NCI-H460 (cell line): ENCODE data around the gene XRRA1. TPM values are rescaled to one million over a fixed set of nuclear protein-coding genes. Genes with fewer than 3 reads are reported as not detected.
A peak's percentile ranks its signal among the peaks of the same experiment; 100 is the strongest.
"Not testable (repeated sequence)": the region's sequence is repeated elsewhere in the genome, so short reads cannot be mapped to it uniquely, and the experiment has no call there.

Experiments
- DNase-seq: peaks from one replicate; pipeline ENCODE4 v3.0.0-alpha.2; 2016; ENCODE audit warnings: low read depth; ENCODE audit errors: extremely low read depth
- polyA plus RNA-seq: library from polyadenylated mRNA; depleted of rRNA; stranded (reverse); fragments of >200 nt; gene quantifications from 2 replicates; pipeline ENCODE4 v1.2.3, GENCODE V29; 2014; cell fraction: nucleus; rRNA removed
- total RNA-seq: library from RNA; depleted of rRNA; stranded (reverse); fragments of >200 nt; shearing (Covaris generic); gene quantifications from 2 replicates; pipeline ENCODE4 v1.2.3, GENCODE V29; 2014; rRNA removed

XRRA1 gene
- total RNA-seq: 22.3 and 25.1 TPM in 2 replicates
- polyA plus RNA-seq: 12.9 and 31.3 TPM in 2 replicates

GRCh38 chr11:74948898-74949752, at the start of gene XRRA1, which contains the start of gene SPCS2:
XRRA1 (minus strand) TSS chr11:74949091; CDS start chr11:74940878, 8,213 bp downstream.
SPCS2 (plus strand) TSS chr11:74949266; CDS start chr11:74949286, 20 bp downstream.
- DNase-seq: peak; percentile 95

DNA sequence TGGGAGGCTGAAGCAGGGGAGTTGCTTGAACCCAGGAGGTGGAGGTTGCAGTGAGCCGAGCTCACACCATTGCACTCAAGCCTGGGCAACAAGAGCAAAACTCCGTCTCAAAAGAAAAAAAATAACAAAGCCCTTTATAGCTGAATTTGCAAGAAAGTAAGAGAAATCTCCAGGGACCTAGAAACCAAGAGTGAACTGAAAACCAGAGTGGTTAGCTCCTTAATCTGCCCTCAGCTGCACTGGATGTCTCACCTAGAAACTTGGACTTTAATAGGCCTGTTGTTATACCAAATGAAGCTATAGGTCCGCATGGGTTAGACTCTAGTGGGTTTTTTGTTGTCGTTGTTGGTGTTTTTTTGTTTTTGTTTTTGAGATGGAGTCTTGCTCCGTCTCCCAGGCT, 44.0 kb upstream of the XRRA1 start:
- no peak for DNase-seq

GRCh38 chr11:74990941-74991340, 42.0 kb upstream of the XRRA1 start:
- no peak for DNase-seq

DNA sequence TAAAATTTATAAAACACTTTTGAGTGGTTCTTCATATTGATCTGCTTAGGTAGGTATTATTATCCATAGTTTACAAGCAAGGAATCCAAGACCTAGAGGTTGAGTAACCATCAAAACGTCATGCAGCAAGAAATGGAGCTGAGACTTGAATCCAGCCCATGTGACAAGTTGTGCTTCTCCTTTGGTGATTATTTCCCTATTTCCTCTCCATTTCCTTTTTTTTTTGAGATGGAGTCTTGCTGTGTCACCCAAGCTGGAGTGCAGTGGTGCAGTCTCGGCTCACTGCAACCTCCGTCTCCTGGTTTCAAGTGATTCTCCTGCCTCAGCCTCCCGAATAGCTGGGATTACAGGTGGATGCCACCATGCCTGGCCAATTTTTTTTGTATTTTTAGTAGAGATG, 41.3 kb upstream of the XRRA1 start:
- DNase-seq: not testable (repeated sequence)

GRCh38 chr11:74989260-74989638, 40.4 kb upstream of the XRRA1 start:
- no peak for DNase-seq

- peak; percentile 58 for DNase-seq
Measured at GRCh38 chr11:74988541-74989259, 39.8 kb upstream of the XRRA1 start, which contains the start of gene NEU3. NEU3 (plus strand) TSS chr11:74988933; CDS start chr11:74989061, 128 bp downstream.

GRCh38 chr11:74984730-74985129, 35.8 kb upstream of the XRRA1 start:
- no peak for DNase-seq

- DNase-seq: no peak
Measured at GRCh38 chr11:74984070-74984469, 35.2 kb upstream of the XRRA1 start.

DNA sequence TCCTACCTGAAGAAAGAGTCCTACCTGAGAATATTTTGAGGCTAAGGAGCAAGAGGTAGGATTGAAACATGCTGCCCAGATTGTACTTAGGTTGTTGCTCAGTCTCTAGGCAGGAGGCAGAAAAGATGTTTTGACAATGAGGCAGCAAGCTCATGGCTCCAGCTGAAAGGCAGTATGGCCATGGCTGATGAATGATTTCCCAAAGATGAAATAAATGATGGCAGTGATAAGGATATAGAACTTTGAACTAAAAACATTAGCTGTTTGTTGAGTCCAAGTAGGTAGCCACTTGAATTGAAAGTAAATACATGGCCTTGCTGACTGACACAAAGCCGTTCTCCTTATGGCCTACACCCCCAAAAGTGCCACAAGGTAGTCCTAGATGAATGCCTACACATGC, 33.0 kb upstream of the XRRA1 start:
- DNase-seq: no peak

DNA sequence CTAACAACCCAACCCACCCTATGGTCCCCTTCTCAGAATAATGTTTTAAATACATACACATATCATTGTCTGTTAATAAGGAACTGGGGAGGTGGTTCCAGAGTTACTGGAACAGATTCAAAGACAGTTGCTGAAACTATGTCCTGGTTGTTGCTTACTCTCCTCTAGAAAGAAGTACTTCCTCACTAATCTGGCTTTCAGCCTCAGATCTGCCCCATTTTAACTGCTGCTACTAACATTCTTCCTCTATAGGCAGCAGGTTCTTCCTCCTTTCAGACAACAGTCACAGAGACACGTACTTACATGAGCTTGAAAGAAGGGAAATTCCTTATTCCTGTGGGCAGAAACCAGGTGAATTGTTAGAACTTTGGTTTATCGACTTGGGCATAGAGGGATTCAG, 31.7 kb upstream of the XRRA1 start:
- no peak for DNase-seq

- no peak for DNase-seq
Measured at GRCh38 chr11:74978041-74978440, 29.1 kb upstream of the XRRA1 start.

DNA sequence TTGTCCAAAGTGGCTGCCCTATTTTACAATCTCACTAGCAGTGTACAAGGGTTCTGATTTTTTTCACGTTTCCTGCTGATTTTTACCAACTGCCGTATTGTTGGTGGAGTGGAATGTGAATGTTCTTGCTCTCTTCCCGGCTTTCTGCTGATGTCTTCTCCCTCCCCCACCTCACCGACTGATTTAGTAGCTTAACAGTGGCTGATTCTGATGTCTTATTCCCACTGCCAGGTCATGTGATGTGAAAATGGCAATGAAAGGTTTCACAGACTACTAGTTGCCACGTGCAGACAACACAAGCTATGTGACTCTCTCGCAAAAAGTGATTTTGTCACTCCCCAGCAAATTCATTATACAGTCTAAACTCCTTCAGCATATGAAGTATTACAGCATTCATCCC, 22.5 kb upstream of the XRRA1 start:
- DNase-seq: no peak

DNA sequence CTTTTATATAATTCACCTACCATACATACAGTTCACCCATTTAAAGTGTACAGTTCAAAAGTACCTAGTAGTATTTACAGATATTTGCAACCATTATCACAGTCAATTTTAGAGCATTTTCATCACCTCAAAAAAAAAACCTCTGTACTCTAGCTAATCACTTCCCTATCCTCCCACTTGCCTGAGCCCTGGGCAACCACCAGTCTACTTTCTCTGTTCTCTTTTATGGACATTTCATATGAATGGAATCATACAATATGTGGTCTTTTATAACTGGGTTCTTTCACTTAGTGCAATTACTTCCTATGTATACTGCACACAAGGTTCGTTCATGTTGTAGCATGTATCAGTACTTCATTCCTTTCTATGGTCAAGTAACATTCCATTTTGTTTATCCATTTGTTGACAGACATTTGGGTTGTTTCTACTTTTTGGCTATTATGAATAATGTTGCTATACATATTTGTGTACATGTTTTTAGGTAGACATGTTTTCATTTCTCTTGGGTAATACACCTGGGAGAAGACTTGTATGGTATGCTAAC, 22.0 kb upstream of the XRRA1 start:
- no peak for DNase-seq

DNA sequence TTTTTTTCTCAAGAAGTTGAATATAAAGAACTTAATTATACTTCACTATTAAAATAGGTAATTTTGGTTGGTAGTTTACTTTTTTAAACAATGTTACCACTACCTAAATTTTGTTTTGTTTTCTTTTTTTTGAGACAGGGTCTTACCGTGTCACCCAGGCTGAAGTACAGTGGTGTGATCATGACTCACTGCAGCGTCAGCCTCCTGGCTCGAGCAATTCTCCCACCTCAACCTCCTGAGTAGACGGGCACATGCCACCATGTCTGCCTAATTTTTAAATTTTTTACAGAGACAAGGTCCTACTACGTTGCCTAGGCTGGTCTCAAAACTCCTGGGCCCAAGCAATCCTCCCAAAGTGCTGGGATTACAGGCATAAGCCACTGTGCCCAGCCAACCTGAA, 17.8 kb upstream of the XRRA1 start:
- DNase-seq: no peak

DNA sequence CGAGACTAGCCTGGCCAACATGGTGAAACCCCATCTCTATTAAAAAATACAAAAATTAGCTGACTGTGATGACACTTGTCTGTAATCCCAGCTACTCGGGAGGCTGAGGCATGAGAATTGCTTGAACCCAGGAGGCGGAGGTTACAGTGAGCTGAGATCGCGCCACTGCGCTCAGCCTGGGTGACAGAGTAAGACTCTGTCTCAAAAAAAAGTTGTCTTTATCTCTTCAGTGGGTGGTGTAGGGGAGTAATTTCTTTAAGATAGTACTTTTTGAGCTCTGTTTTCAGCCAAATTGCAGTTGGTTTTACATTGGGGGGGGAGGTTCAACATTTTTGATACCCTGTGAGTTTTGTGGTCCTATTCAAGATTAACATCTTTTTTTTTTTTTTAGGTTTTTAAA, 11.2 kb upstream of the XRRA1 start:
- DNase-seq: not testable (repeated sequence)

- no peak for DNase-seq
Measured at GRCh38 chr11:74957937-74958629, 9.2 kb upstream of the XRRA1 start.

DNA sequence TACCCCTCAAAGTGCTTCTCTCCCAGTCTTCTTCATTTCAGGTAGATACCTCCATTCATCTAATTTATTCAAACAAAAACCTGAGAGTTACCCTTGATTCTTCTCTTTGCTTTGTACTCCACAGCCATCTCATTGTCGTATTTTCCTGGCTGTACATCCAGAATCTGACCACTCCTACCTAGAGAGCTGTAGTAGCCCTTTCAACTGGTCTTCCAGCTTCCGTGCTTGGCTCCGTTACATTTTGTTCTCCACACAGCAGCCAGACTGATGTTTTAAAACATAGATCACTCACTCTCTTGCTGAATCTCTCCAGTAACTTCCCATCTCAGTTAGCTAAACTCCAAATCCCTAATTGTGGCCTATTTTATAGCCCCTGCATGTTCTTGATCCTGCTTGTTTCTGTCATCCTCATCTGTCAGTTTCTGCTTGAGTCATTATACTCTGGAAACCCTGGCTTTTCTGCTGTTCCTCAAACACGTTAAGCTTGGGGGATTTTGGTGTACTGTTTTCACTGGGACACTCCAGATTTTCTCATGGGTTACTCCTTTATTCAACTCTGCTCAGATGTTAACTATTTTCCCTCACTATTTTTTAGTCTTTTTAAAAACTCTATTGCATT, 7.6 kb upstream of the XRRA1 start:
- DNase-seq: no peak

GRCh38 chr11:74954199-74954598, 5.3 kb upstream of the XRRA1 start:
- no peak for DNase-seq

DNA sequence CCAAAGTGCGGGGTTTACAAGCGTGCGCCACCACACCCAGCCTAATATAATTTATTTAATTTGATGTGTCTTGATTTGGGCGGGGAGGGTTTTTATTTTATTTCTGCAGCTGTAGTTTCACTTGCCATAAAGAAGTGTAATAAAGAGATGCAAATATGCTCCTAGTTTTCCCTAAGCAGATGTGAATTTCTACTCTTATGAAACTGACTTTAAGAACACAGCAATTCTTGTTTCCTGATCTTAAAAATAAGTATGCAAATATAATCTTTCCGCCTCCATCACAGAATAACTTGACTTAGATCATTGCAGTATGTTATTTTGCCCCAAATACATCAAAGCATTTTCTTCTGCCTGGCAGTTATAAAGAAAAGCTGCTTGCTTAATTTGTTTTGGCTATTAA, 4.6 kb upstream of the XRRA1 start:
- no peak for DNase-seq

DNA sequence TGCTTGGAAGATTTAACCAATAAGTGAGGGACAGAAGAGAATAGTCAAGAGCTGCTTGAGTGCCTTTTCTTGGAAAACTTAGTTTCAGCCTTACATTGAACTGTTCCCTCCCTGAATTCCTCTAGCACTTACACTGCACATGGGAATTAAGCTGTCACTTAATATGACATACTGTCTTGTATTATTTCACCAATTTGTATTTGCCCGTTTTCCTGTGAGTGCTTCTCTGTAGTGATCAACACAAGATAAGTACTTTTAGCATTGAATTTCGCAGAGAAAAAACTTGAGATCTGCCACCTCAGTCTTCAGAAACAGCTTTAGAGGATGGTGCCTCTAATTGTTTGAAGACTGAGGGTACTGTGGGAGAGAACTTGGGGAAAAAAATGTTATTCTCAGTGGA, 3.9 kb upstream of the XRRA1 start:
- DNase-seq: no peak
